Lower leg skin (tissue), 4 donors: ENCODE measurements around the gene CFH. TPM values are rescaled to one million over a fixed set of nuclear protein-coding genes. Genes with fewer than 3 reads are reported as not detected.
"Not testable (repeated sequence)": the region's sequence is repeated elsewhere in the genome, so short reads cannot be mapped to it uniquely, and the experiment has no call there.

Source experiments
- DNase-seq, 2 donors: peaks; one replicate each; pipeline ENCODE4 v3.0.0-alpha.2; 2019; ENCODE audit warnings: low spot score in 2 of 2
- H3K4me3 ChIP-seq: fragments of 200-600 bp; sonication (generic); 2 replicates; pipeline ENCODE4 v1.5.1; 2017; ENCODE audit warnings: mild to moderate bottlenecking, low read depth; ENCODE audit not compliant: poor library complexity, severe bottlenecking
- CTCF ChIP-seq, 3 donors: fragments of 450-650 bp; IDR thresholded peaks; one replicate each; pipeline ENCODE4 v1.5.1; 2016; ENCODE audit warnings: antibody characterized with exemption in 3 of 3, mild to moderate bottlenecking in 3 of 3, moderate library complexity in 2 of 3
- POLR2A ChIP-seq, 2 donors: fragments of 450-650 bp; IDR thresholded peaks; one replicate each; pipeline ENCODE4 v1.6.1; 2016 to 2017; ENCODE audit warnings: antibody characterized with exemption in 2 of 2, mild to moderate bottlenecking in 1 of 2, moderate library complexity in 1 of 2
- WGBS, 2 donors: methylation state at CpG; one replicate each; pipeline ENCODE4 v1.1.5; 2018; 5-methylcytosine and 5-hydroxymethylcytosine counted together
- intact Hi-C: fragments of 100-400 bp; cut with DNase I; formaldehyde crosslinking; loops from one replicate; pipeline ENCODE4 v1.15.0; 2023; ENCODE audit warnings: low total_unique reads
- total RNA-seq, 4 donors: library from RNA; depleted of rRNA; stranded (reverse); fragments of >200 nt; gene quantifications; one replicate each; pipeline ENCODE4 v1.1.0, GENCODE V29; 2016

Gene CFH
- total RNA-seq, 4 donors from 2014 or later = 40.8 to 115 (median 56.6) TPM

GRCh38 chr1:196611873-196612272, 40.0 kb upstream of the CFH start:
- no peak overlapping the region for H3K4me3 ChIP-seq
- 71 to 86% methylated on average over 3 of the region's 3 CpGs for WGBS, 2 donors
- DNase-seq = no peak
- intact Hi-C loops = no loop called here
- TF ChIP-seq CTCF (IDR thresholded peaks at IDR 0.05) = no peak
- no peak for TF ChIP-seq POLR2A (IDR thresholded peaks at IDR 0.05)

GRCh38 chr1:196619721-196620120, 32.1 kb upstream of the CFH start:
- TF ChIP-seq POLR2A (IDR thresholded peaks at IDR 0.05) (no peak), CTCF (IDR thresholded peaks at IDR 0.05) (no peak)
- no peak for DNase-seq
- 90 to 94% methylated on average over 2 of the region's 2 CpGs for WGBS, 2 donors
- H3K4me3 ChIP-seq = no peak overlapping the region
- intact Hi-C loops = no loop called here

- 89 to 90% methylated on average over 1 of the region's 1 CpG for WGBS, 2 donors
Measured at GRCh38 chr1:196623079-196623478, 28.8 kb upstream of the CFH start.

GRCh38 chr1:196628838-196629237, 23.0 kb upstream of the CFH start:
- TF ChIP-seq CTCF (IDR thresholded peaks at IDR 0.05) (no peak), POLR2A (IDR thresholded peaks at IDR 0.05) (no peak)
- no peak overlapping the region for H3K4me3 ChIP-seq
- no peak for DNase-seq
- intact Hi-C loops = no loop called here
- 94 to 98% methylated on average over 3 of the region's 3 CpGs for WGBS, 2 donors

More at GRCh38 chr1:196623079-196623478, 28.8 kb upstream of the CFH start:
- H3K4me3 ChIP-seq = no peak overlapping the region
- intact Hi-C loops = no loop called here
- TF ChIP-seq CTCF (IDR thresholded peaks at IDR 0.05) = no peak
- TF ChIP-seq POLR2A (IDR thresholded peaks at IDR 0.05) = no peak
- DNase-seq = no peak

GRCh38 chr1:196637606-196638005, 14.2 kb upstream of the CFH start:
- TF ChIP-seq POLR2A (IDR thresholded peaks at IDR 0.05) = no peak
- TF ChIP-seq CTCF (IDR thresholded peaks at IDR 0.05) = no peak
- intact Hi-C loops = no loop called here
- H3K4me3 ChIP-seq = no peak overlapping the region
- 90 to 94% methylated on average over 6 of the region's 6 CpGs for WGBS, 2 donors
- DNase-seq = no peak

- whole genome bisulfite sequencing, 2 donors = 90 to 97% methylated on average over 2 of the region's 2 CpGs
- no peak for DNase-seq
- no peak overlapping the region for H3K4me3 ChIP-seq
- intact Hi-C loops = no loop called here
- no peak for TF ChIP-seq CTCF (IDR thresholded peaks at IDR 0.05)
- TF ChIP-seq POLR2A (IDR thresholded peaks at IDR 0.05) = no peak
Measured at GRCh38 chr1:196638466-196638865, 13.4 kb upstream of the CFH start.

- intact Hi-C loops, DNase-seq, H3K4me3 ChIP-seq: not testable (repeated sequence)
- 60 to 92% methylated on average over 5 of the region's 5 CpGs for WGBS, 2 donors
Measured at GRCh38 chr1:196639291-196639690, 12.6 kb upstream of the CFH start.
